Neural cell (in vitro differentiated cells): ENCODE measurements around the gene GABPB1. TPM values are rescaled to one million over a fixed set of nuclear protein-coding genes. Genes with fewer than 3 reads are reported as not detected.

ENCODE experiments used
- H2AFZ ChIP-seq: fragments of 200-600, 300-800 bp; sonication (generic), shearing (Covaris generic); 2 replicates; pipeline ENCODE4 v1.6.0; 2014; ENCODE audit warnings: low read depth, mild to moderate bottlenecking, antibody characterized with exemption, low read length, moderate library complexity
- H3F3A ChIP-seq: fragments of 200-600 bp; shearing (Covaris generic); 2 replicates; pipeline ENCODE4 v1.6.1; 2016; ENCODE audit warnings: mild to moderate bottlenecking, moderate library complexity, mixed read lengths, antibody characterized with exemption, low read length; ENCODE audit not compliant: insufficient read depth, poor library complexity, severe bottlenecking
- H3K27ac ChIP-seq: fragments of 200-600, 300-800 bp; sonication (generic), shearing (Covaris generic); 2 replicates; pipeline ENCODE4 v1.5.1; 2014; ENCODE audit warnings: mild to moderate bottlenecking, low read length, moderate library complexity
- H3K27me3 ChIP-seq: fragments of 300-800, 200-600 bp; sonication (generic), shearing (Covaris generic); 2 replicates; pipeline ENCODE4 v1.6.0; 2014; ENCODE audit warnings: mild to moderate bottlenecking, low read depth, low read length, moderate library complexity; ENCODE audit not compliant: insufficient read depth
- H3K36me3 ChIP-seq: fragments of 300-800, 200-600 bp; sonication (generic), shearing (Covaris generic); 2 replicates; pipeline ENCODE4 v1.5.1; 2014; ENCODE audit warnings: mild to moderate bottlenecking, antibody characterized with exemption, low read length, moderate library complexity; ENCODE audit not compliant: insufficient read depth
- H3K4me2 ChIP-seq: fragments of 300-800, 200-600 bp; sonication (generic), shearing (Covaris generic); 2 replicates; pipeline ENCODE4 v1.6.0; 2014; ENCODE audit warnings: mild to moderate bottlenecking, low read length
- H3K4me3 ChIP-seq: fragments of 300-800, 200-600 bp; sonication (generic), shearing (Covaris generic); 2 replicates; pipeline ENCODE4 v1.5.1; 2014; ENCODE audit warnings: mild to moderate bottlenecking, low read length, moderate library complexity
- H3K79me2 ChIP-seq: fragments of 200-600 bp; shearing (Covaris generic); replicated peaks from 2 replicates; pipeline ENCODE4 v1.6.0; 2014; ENCODE audit warnings: mild to moderate bottlenecking, low read length, moderate library complexity; ENCODE audit not compliant: insufficient read depth
- H3K9ac ChIP-seq: fragments of 300-800, 200-600 bp; sonication (generic), shearing (Covaris generic); 2 replicates; pipeline ENCODE4 v1.6.1; 2016; ENCODE audit warnings: mild to moderate bottlenecking, low read length, mixed read lengths
- H3K9me2 ChIP-seq: fragments of 200-600 bp; shearing (Covaris generic); 2 replicates; pipeline ENCODE4 v1.6.1; 2016; ENCODE audit warnings: mild to moderate bottlenecking, low read length, mixed read lengths; ENCODE audit not compliant: insufficient read depth
- H3K9me3 ChIP-seq: fragments of 200-600, 300-800 bp; sonication (generic), shearing (Covaris generic); 2 replicates; pipeline ENCODE4 v1.6.1; 2016; ENCODE audit warnings: mild to moderate bottlenecking, mixed run types, low read length, moderate library complexity, mixed read lengths
- H4K20me1 ChIP-seq: fragments of 200-600 bp; shearing (Covaris generic); 2 replicates; pipeline ENCODE4 v1.6.1; 2016; ENCODE audit warnings: mild to moderate bottlenecking, mixed run types; ENCODE audit not compliant: insufficient read depth
- CTCF ChIP-seq: fragments of 450-650 bp; IDR thresholded peaks from 2 replicates; pipeline ENCODE4 v1.5.1; 2014; ENCODE audit warnings: antibody characterized with exemption, mild to moderate bottlenecking, moderate library complexity; ENCODE audit not compliant: poor library complexity, severe bottlenecking
- EP300 ChIP-seq: fragments of 450-650 bp; conservative IDR thresholded peaks from 2 replicates; pipeline ENCODE4 v1.6.1; 2014; ENCODE audit warnings: antibody characterized with exemption, mild to moderate bottlenecking, moderate library complexity; ENCODE audit not compliant: poor library complexity, severe bottlenecking
- EZH2 ChIP-seq: fragments of 200-600, 300-800 bp; shearing (Covaris generic), sonication (generic); IDR thresholded peaks from 2 replicates; pipeline ENCODE4 v1.6.1; 2014; ENCODE audit warnings: antibody characterized with exemption, low read length, borderline replicate concordance, mild to moderate bottlenecking; ENCODE audit not compliant: insufficient read depth, poor library complexity, severe bottlenecking
- MXI1 ChIP-seq: fragments of 450-650 bp; conservative IDR thresholded peaks from 2 replicates; pipeline ENCODE4 v1.6.1; 2014; ENCODE audit warnings: antibody characterized with exemption, mild to moderate bottlenecking; ENCODE audit not compliant: poor library complexity, severe bottlenecking
- POLR2AphosphoS5 ChIP-seq: IDR thresholded peaks from 2 replicates; pipeline ENCODE4 v1.6.1; 2012
- RAD21 ChIP-seq: fragments of 450-650 bp; conservative IDR thresholded peaks from 2 replicates; pipeline ENCODE4 v1.6.1; 2014; ENCODE audit warnings: antibody characterized with exemption, mild to moderate bottlenecking, moderate library complexity
- REST ChIP-seq: IDR thresholded peaks from 2 replicates; pipeline ENCODE4 v1.6.1; 2012; ENCODE audit warnings: borderline replicate concordance
- SMC3 ChIP-seq: fragments of 450-650 bp; conservative IDR thresholded peaks from 2 replicates; pipeline ENCODE4 v1.6.1; 2014; ENCODE audit warnings: antibody characterized with exemption, mild to moderate bottlenecking, moderate library complexity; ENCODE audit not compliant: poor library complexity
- TAF1 ChIP-seq: IDR thresholded peaks from 2 replicates; pipeline ENCODE4 v1.6.1; 2012; ENCODE audit warnings: low read depth
- polyA plus RNA-seq: library from polyadenylated mRNA; depleted of rRNA; stranded (reverse); fragments of >200 nt; gene quantifications from 2 replicates; pipeline ENCODE4 v1.2.3, GENCODE V29; 2014

Gene GABPB1
- polyA plus RNA-seq, 1 donor from 2014 or later, result 34.1 TPM

- Histone ChIP-seq H3K9me3 (no peaks in the 10 kb centered on the region), H3K4me2 (no peak overlapping the region), H3K27me3 (no peaks in the 10 kb centered on the region), H3K79me2 (no peaks in the 10 kb centered on the region), H3K36me3 (no peaks in the 10 kb centered on the region), H4K20me1 (no peaks in the 10 kb centered on the region), H3K9ac (no peak overlapping the region), H3K9me2 (no peaks in the 10 kb centered on the region), H3F3A (no peaks in the 10 kb centered on the region), H3K4me3 (no peak overlapping the region), H3K27ac (no peak overlapping the region), H2AFZ (no peak overlapping the region)
- TF ChIP-seq TAF1 (no peak), REST (no peak), SMC3 (no peak), EZH2 (no peak), CTCF (no peak), POLR2AphosphoS5 (no peak), EP300 (no peak), MXI1 (no peak), RAD21 (no peak)
Measured at GRCh38 chr15:50261981-50262380, 93.0 kb downstream of the GABPB1 start.

GRCh38 chr15:50260969-50261496, 94.0 kb downstream of the GABPB1 start:
- no peak for TF ChIP-seq REST
- TF ChIP-seq SMC3, result no peak
- no peak for TF ChIP-seq CTCF
- no peak for TF ChIP-seq MXI1
- no peak for TF ChIP-seq EZH2
- no peaks in the 10 kb centered on the region for H3K9me3 ChIP-seq
- no peak overlapping the region for H3K27ac ChIP-seq
- H4K20me1 ChIP-seq, result no peaks in the 10 kb centered on the region
- H2AFZ ChIP-seq, result no peak overlapping the region
- no peaks in the 10 kb centered on the region for H3F3A ChIP-seq
- H3K9me2 ChIP-seq, result no peaks in the 10 kb centered on the region
- H3K79me2 ChIP-seq, result no peaks in the 10 kb centered on the region
- H3K4me3 ChIP-seq, result no peak overlapping the region
- no peak overlapping the region for H3K4me2 ChIP-seq
- no peaks in the 10 kb centered on the region for H3K27me3 ChIP-seq
- H3K9ac ChIP-seq, result no peak overlapping the region
- no peaks in the 10 kb centered on the region for H3K36me3 ChIP-seq
